Osteoblast (primary cell): ENCODE data around the gene MDM4. TPM values are rescaled to one million over a fixed set of nuclear protein-coding genes. Genes with fewer than 3 reads are reported as not detected.
A peak's percentile ranks its signal among the peaks of the same experiment; 100 is the strongest.

Source experiments
- DNase-seq: peaks from one replicate; pipeline ENCODE4 v3.0.0; 2011; ENCODE audit warnings: low spot score, mixed read lengths; ENCODE audit not compliant: insufficient read length; ENCODE audit errors: missing footprints
- H2AFZ ChIP-seq: 2 replicates; pipeline ENCODE4 v1.6.0; 2011; ENCODE audit warnings: mild to moderate bottlenecking, low read length
- H3K27ac ChIP-seq: 2 replicates; pipeline ENCODE4 v1.5.1; 2011; ENCODE audit warnings: mild to moderate bottlenecking, low read depth, low read length, moderate library complexity
- H3K27me3 ChIP-seq: 2 replicates; pipeline ENCODE4 v1.6.0; 2012; ENCODE audit warnings: mild to moderate bottlenecking, control low read depth, inconsistent platforms, low read length, moderate library complexity; ENCODE audit not compliant: insufficient read depth
- H3K36me3 ChIP-seq: 2 replicates; pipeline ENCODE4 v1.5.1; 2011; ENCODE audit warnings: mild to moderate bottlenecking, low read length, control low read depth, moderate library complexity; ENCODE audit not compliant: insufficient read depth
- H3K4me1 ChIP-seq: 2 replicates; pipeline ENCODE4 v1.5.1; 2011; ENCODE audit warnings: mild to moderate bottlenecking, low read length, control low read depth, moderate library complexity; ENCODE audit not compliant: insufficient read depth
- H3K4me2 ChIP-seq: 2 replicates; pipeline ENCODE4 v1.6.0; 2011; ENCODE audit warnings: mild to moderate bottlenecking, low read length; ENCODE audit not compliant: insufficient read depth
- H3K4me3 ChIP-seq: fragments of 200-600 bp; sonication (generic); 3 replicates; pipeline ENCODE4 v1.5.1; 2012; ENCODE audit warnings: mild to moderate bottlenecking, low read length, inconsistent platforms; ENCODE audit not compliant: insufficient read depth
- H3K79me2 ChIP-seq: 2 replicates; pipeline ENCODE4 v1.6.0; 2012; ENCODE audit warnings: mild to moderate bottlenecking, low read length, control low read depth, inconsistent platforms; ENCODE audit not compliant: insufficient read depth
- H3K9me3 ChIP-seq: 2 replicates; pipeline ENCODE4 v1.5.1; 2011; ENCODE audit warnings: low read depth, low read length, control low read depth
- H4K20me1 ChIP-seq: 2 replicates; pipeline ENCODE4 v1.6.0; 2012; ENCODE audit warnings: mild to moderate bottlenecking, low read length, control low read depth; ENCODE audit not compliant: insufficient read depth
- total RNA-seq: library from RNA; depleted of rRNA; stranded (reverse); fragments of >200 nt; gene quantifications from 2 replicates; pipeline ENCODE4 v1.2.3, GENCODE V29; 2012
- TF ChIP-seq, protein P1 (sequence below): IDR thresholded peaks from 2 replicates; pipeline ENCODE4 v1.5.1; 2011; ENCODE audit warnings: mild to moderate bottlenecking, low read depth, low read length, moderate library complexity; ENCODE audit errors: extremely low read depth

MDM4 gene
- total RNA-seq, 1 donor: 40.2 TPM

DNA sequence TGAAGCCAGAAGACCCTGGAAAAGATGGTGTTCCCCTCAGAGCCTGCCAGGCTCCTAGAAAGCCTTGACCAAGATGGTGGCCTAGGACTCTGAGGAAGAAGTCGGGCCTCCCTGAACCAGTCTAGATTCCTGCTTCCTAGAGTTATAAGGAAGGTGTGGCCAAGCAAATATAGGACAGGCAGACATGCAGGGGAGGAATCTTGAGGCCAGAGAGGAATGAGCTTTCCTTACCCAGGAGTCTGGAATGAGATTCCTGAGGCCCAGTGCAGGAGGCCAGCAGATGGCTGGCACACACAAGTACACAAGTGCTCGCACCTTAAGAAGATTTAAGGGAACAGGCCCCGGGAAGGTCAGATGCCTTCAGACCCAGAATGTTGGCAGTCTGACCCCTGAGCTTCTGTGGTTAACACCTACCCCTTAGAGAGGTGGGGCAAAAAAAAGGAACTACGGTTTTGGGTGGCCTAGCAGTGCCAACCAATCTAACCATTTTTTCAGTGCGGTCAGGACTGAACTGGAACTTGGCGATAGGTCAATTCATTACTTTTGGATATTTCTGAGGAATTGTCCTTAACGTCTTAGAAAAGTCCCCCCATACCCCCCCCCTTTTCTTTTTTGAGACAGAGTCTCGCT, 73.3 kb downstream of the MDM4 start:
- Histone ChIP-seq H3K79me2 (no peaks in the 10 kb centered on the region), H3K4me3 (no peak overlapping the region), H4K20me1 (no peaks in the 10 kb centered on the region), H3K36me3 (no peaks in the 10 kb centered on the region), H3K27ac (no peak overlapping the region), H2AFZ (no peak overlapping the region), H3K4me2 (no peak overlapping the region), H3K9me3 (no peaks in the 10 kb centered on the region), H3K4me1 (peaks cover 14% of the 10 kb centered on the region), H3K27me3 (no peaks in the 10 kb centered on the region)
- TF ChIP-seq, protein P1, sequence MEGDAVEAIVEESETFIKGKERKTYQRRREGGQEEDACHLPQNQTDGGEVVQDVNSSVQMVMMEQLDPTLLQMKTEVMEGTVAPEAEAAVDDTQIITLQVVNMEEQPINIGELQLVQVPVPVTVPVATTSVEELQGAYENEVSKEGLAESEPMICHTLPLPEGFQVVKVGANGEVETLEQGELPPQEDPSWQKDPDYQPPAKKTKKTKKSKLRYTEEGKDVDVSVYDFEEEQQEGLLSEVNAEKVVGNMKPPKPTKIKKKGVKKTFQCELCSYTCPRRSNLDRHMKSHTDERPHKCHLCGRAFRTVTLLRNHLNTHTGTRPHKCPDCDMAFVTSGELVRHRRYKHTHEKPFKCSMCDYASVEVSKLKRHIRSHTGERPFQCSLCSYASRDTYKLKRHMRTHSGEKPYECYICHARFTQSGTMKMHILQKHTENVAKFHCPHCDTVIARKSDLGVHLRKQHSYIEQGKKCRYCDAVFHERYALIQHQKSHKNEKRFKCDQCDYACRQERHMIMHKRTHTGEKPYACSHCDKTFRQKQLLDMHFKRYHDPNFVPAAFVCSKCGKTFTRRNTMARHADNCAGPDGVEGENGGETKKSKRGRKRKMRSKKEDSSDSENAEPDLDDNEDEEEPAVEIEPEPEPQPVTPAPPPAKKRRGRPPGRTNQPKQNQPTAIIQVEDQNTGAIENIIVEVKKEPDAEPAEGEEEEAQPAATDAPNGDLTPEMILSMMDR: no peak
- no peak for DNase-seq

GRCh38 chr1:204591473-204592090, 75.4 kb downstream of the MDM4 start:
- Histone ChIP-seq H3K27ac (no peak overlapping the region), H3K79me2 (no peaks in the 10 kb centered on the region), H4K20me1 (no peaks in the 10 kb centered on the region), H3K9me3 (no peaks in the 10 kb centered on the region), H2AFZ (no peak overlapping the region), H3K36me3 (no peaks in the 10 kb centered on the region), H3K4me2 (peak overlapping the region; percentile 35), H3K4me3 (no peak overlapping the region), H3K4me1 (peaks cover 14% of the 10 kb centered on the region), H3K27me3 (no peaks in the 10 kb centered on the region)
- peak; percentile 92 for DNase-seq
- TF ChIP-seq, protein P1: no peak

- Histone ChIP-seq H3K36me3 (no peaks in the 10 kb centered on the region), H3K4me2 (peak overlapping the region; percentile 30), H2AFZ (no peak overlapping the region), H3K4me1 (peaks cover 14% of the 10 kb centered on the region), H3K4me3 (no peak overlapping the region), H4K20me1 (no peaks in the 10 kb centered on the region), H3K9me3 (no peaks in the 10 kb centered on the region), H3K79me2 (no peaks in the 10 kb centered on the region), H3K27me3 (no peaks in the 10 kb centered on the region), H3K27ac (no peak overlapping the region)
- TF ChIP-seq, protein P1: no peak
- DNase-seq: no peak
These were observed 76.2 kb downstream of the MDM4 start for GRCh38 chr1:204592246-204592948.
